ENCODE data around the gene GALNT9. TPM values are rescaled to one million over a fixed set of nuclear protein-coding genes. Genes with fewer than 3 reads are reported as not detected.

The GALNT9 gene
- total and polyA plus RNA-seq, 2 experiments from 2014 or later: 0.33 to 1.4 TPM

- Histone ChIP-seq H4K20me1 (ENCODE audit: insufficient read depth) (no peaks in the 10 kb centered on the region), H3K9me3 (ENCODE audit: low read depth) (no peaks in the 10 kb centered on the region), H3K9me2 (ENCODE audit: insufficient read depth) (no peaks in the 10 kb centered on the region), H2AFZ (no peak overlapping the region), H3K27ac (no peak overlapping the region), H3K36me3 (ENCODE audit: low read depth) (no peaks in the 10 kb centered on the region), H3K4me3 (no peak overlapping the region), H3K4me2 (ENCODE audit: unreplicated experiment) (no peak overlapping the region), H3K4me1 (ENCODE audit: insufficient read depth) (no peaks in the 10 kb centered on the region), H3F3A (ENCODE audit: insufficient read depth) (no peaks in the 10 kb centered on the region), H3K27me3 (replicated peaks; ENCODE audit: insufficient read depth) (peaks cover 5% of the 10 kb centered on the region; the same call in 1 of the 2 replicates), H3K9ac (no peak overlapping the region), H3K79me2 (ENCODE audit: insufficient read depth) (no peaks in the 10 kb centered on the region)
- TF ChIP-seq EZH2 (IDR thresholded peaks at IDR 0.05; ENCODE audit: insufficient read depth, poor library complexity, severe bottlenecking) (no peak), EZH2phosphoT487 (IDR thresholded peaks at IDR 0.05; ENCODE audit: insufficient read depth, low read depth) (no peak)
- in situ Hi-C loops (cut with MboI): no loop called here
- WGBS, 2 experiments (ENCODE audit: low coverage in 1 of 2, low lambda C conversion rate in 2 of 2, missing lambda C conversion rate in 2 of 2): 55 to 59% methylated on average over 14 of the region's 14 CpGs
- no peak for DNase-seq
These were observed 92.2 kb downstream of the GALNT9 start for GRCh38 chr12:132236930-132237771.

DNA sequence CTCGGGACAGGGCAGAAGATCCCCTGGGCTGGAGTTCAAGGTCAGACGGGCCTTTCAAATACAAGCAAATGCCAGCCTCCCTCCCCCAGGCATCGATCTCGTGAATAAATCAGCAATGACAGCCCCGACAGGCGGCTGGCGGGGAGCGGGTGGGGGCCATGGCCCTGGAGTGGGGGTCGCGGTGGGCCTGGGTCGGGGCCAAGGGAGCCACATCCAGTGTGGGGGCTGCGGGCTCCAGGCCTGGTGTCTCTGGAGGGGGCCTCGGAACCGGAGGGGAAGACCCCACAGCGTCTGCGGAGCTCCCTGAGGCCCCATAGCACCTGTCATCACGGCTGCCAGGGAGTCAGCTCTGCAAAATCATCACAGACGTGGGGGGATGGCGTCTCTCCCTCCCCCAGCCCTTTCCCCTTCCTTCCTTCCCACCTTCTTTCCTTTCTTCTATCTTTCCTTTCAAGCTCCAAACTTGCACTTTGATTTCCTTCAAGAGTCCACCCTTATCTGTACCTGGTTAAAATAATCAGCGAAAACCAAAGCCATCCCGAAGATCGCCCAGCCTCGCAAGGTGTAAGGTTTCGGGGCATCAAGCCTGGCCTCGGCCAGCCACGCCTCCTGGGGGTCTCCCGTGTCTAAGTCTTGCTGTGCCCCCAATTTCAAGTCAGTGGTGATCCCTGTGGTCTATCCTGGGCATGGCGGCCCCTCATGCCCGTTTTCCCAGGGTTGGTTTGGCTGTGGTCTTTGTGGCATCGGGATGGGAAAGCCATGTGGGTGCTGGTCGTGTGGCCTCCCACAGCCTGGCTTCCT is 93.1 kb downstream of the GALNT9 start:
- WGBS, 2 experiments (ENCODE audit: low coverage in 1 of 2, low lambda C conversion rate in 2 of 2, missing lambda C conversion rate in 2 of 2): 49 to 59% methylated on average over 27 to 31 of the region's 31 CpGs
- no peaks in the 10 kb centered on the region for H3K9me3 ChIP-seq (ENCODE audit: low read depth)

DNA sequence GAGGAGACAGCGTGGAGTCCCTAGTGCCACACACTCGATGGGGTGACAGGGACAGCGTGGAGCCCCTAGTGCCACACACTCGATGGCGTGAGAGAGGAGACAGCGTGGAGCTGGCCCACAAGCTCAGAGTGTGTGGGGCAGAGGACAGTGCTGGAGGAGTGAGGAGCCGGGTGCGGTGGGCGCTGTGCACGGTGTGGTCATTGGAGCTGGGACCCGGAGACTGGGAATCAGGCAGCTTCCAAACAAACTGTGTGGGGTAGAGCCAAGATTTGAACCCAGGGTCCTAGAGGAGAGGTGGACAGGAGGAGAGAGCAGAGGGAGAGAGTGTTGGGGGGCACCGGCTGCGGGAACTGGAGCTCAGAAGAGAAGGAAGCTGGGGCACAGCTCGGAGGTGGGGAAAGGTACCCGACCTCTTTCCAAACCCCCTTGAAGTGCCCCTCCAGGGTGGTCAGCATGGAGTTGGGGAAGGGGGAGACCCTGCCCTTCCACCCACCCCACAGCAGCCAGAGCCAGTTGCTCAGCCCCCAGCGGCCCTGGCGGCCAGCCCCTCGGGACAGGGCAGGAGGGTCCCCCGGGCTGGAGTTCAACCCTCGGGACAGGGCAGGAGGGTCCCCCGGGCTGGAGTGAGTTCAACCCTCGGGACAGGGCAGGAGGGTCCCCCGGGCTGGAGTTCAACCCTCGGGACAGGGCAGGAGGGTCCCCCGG is 94.1 kb downstream of the GALNT9 start:
- no peaks in the 10 kb centered on the region for H3K9me3 ChIP-seq (ENCODE audit: low read depth)
- no peak overlapping the region for H3K4me3 ChIP-seq
- H3K27me3 ChIP-seq (replicated peaks; ENCODE audit: insufficient read depth): peaks cover 5% of the 10 kb centered on the region; the same call in 1 of the 2 replicates
- TF ChIP-seq EZH2phosphoT487 (IDR thresholded peaks at IDR 0.05; ENCODE audit: insufficient read depth, low read depth): no peak
- TF ChIP-seq EZH2 (IDR thresholded peaks at IDR 0.05; ENCODE audit: insufficient read depth, poor library complexity, severe bottlenecking): no peak
- H4K20me1 ChIP-seq (ENCODE audit: insufficient read depth): no peaks in the 10 kb centered on the region
- no peak overlapping the region for H3K4me2 ChIP-seq (ENCODE audit: unreplicated experiment)
- H3K36me3 ChIP-seq (ENCODE audit: low read depth): no peaks in the 10 kb centered on the region
- H3K79me2 ChIP-seq (ENCODE audit: insufficient read depth): no peaks in the 10 kb centered on the region
- H3F3A ChIP-seq (ENCODE audit: insufficient read depth): no peaks in the 10 kb centered on the region
- no peak overlapping the region for H3K9ac ChIP-seq
- DNase-seq: no peak
- H3K4me1 ChIP-seq (ENCODE audit: insufficient read depth): no peaks in the 10 kb centered on the region
- no peaks in the 10 kb centered on the region for H3K9me2 ChIP-seq (ENCODE audit: insufficient read depth)
- H2AFZ ChIP-seq: no peak overlapping the region
- in situ Hi-C loops (cut with MboI): no loop called here
- WGBS, 2 experiments (ENCODE audit: low coverage in 1 of 2, low lambda C conversion rate in 2 of 2, missing lambda C conversion rate in 2 of 2): 81 to 82% methylated on average over 16 to 22 of the region's 25 CpGs
- H3K27ac ChIP-seq: no peak overlapping the region

More for the DNA sequence above, 93.1 kb downstream of the GALNT9 start:
- DNase-seq: no peak
- Histone ChIP-seq H3K4me2 (ENCODE audit: unreplicated experiment) (no peak overlapping the region), H3K27me3 (replicated peaks; ENCODE audit: insufficient read depth) (peaks cover 5% of the 10 kb centered on the region; the same call in 1 of the 2 replicates), H3K79me2 (ENCODE audit: insufficient read depth) (no peaks in the 10 kb centered on the region), H3K4me3 (no peak overlapping the region), H3K9me2 (ENCODE audit: insufficient read depth) (no peaks in the 10 kb centered on the region), H2AFZ (no peak overlapping the region), H4K20me1 (ENCODE audit: insufficient read depth) (no peaks in the 10 kb centered on the region), H3K4me1 (ENCODE audit: insufficient read depth) (no peaks in the 10 kb centered on the region), H3K36me3 (ENCODE audit: low read depth) (no peaks in the 10 kb centered on the region), H3K9ac (no peak overlapping the region), H3K27ac (no peak overlapping the region), H3F3A (ENCODE audit: insufficient read depth) (no peaks in the 10 kb centered on the region)
- in situ Hi-C loops (cut with MboI): no loop called here
- TF ChIP-seq EZH2 (IDR thresholded peaks at IDR 0.05; ENCODE audit: insufficient read depth, poor library complexity, severe bottlenecking) (no peak), EZH2phosphoT487 (IDR thresholded peaks at IDR 0.05; ENCODE audit: insufficient read depth, low read depth) (no peak)

- Histone ChIP-seq H3K4me1 (ENCODE audit: insufficient read depth) (no peaks in the 10 kb centered on the region), H3F3A (ENCODE audit: insufficient read depth) (no peaks in the 10 kb centered on the region), H3K9me3 (ENCODE audit: low read depth) (no peaks in the 10 kb centered on the region), H3K36me3 (ENCODE audit: low read depth) (no peaks in the 10 kb centered on the region), H3K4me3 (no peak overlapping the region), H3K27me3 (replicated peaks; ENCODE audit: insufficient read depth) (peaks cover 25% of the 10 kb centered on the region; the same call in 1 of the 2 replicates), H3K4me2 (ENCODE audit: unreplicated experiment) (no peak overlapping the region), H3K79me2 (ENCODE audit: insufficient read depth) (no peaks in the 10 kb centered on the region), H3K27ac (no peak overlapping the region), H3K9me2 (ENCODE audit: insufficient read depth) (no peaks in the 10 kb centered on the region), H3K9ac (no peak overlapping the region), H4K20me1 (ENCODE audit: insufficient read depth) (no peaks in the 10 kb centered on the region), H2AFZ (no peak overlapping the region)
- TF ChIP-seq EZH2 (IDR thresholded peaks at IDR 0.05; ENCODE audit: insufficient read depth, poor library complexity, severe bottlenecking): no peak
- no peak for TF ChIP-seq EZH2phosphoT487 (IDR thresholded peaks at IDR 0.05; ENCODE audit: insufficient read depth, low read depth)
- DNase-seq: no peak
- 73 to 81% methylated on average over 21 to 22 of the region's 22 CpGs for WGBS, 2 experiments (ENCODE audit: low coverage in 1 of 2, low lambda C conversion rate in 2 of 2, missing lambda C conversion rate in 2 of 2)
- in situ Hi-C loops (cut with MboI): no loop called here
These were observed 99.0 kb downstream of the GALNT9 start for GRCh38 chr12:132230381-132230780.
